ENCODE measurements around the gene SPOP.

SPOP gene

DNA sequence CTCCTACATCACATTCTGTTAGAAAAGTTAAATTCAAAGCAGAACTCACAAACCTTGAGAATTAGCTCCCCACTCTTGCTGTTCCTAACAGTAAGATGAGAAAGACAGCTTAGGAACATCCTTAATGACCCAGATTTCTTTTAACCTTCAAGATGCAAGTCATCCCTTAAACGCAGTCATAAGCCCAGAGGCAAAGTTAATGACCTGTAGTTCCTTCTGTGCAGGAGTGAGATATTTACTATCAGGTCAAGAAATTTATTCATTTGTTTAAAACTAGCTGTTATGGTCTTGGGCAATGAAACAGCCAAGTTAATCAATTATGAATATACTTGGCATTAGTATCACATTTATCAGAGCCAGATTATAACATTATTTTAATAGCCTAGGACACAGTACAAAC, 65.2 kb downstream of the SPOP start:
- no peak for DNase-seq

DNA sequence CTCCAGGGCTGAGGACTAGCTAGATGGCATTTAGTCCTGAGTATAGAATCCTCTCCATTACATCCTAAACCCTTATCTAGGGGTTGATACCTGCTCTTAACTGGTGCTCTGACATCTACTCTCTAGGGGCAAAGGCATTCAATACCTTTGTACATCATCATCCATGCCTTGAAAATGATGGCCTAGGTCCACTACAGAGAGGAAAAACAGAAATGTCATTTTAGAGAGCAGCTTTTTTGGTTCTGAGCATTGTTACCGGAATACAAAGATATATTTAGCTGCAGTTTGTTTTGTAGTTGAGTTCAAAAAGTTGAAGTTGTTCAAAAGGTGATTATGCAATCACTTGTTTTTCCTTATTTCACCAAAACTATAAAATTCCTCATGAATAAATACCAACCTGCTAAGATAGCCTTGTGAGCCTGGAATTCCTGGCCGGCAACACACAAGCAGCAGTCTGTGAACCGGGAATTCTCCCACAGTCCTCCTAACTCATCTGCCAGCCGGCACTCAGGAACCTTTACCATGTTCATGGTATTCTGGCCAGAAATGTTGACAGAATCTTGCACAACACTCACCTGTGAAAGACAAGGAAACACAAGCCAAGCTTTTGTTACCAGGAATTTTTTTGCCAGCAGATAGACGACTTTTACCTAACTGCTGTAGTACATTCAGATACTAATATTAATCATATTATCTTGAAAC, 66.9 kb downstream of the SPOP start:
- no peak for DNase-seq

DNA sequence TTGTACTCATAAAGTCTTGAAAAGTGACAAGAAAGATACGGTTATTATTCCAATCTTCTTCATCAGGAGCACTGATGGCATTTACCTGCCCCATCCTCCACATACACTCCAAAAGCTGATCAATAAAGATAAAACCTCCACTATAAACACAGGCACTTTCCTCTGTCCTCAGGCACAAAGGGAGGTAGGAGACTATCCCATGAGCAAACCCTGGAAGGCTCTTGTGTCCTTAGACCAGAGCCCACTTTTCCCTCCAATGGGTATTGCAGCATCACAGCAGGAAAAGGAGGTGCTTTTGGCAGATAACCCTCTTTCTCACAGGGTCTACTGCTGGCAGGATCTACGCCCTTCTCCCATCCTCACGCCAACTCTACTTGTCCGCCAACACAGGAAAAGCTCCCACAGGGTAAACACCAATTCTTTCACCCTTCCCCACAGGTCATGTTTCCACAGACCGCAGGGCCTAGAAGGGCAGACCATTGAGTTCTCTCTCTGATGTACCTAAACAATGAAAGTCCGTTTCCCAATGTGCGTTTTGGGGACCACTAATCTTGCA, 73.5 kb downstream of the SPOP start:
- DNase-seq: no peak

DNA sequence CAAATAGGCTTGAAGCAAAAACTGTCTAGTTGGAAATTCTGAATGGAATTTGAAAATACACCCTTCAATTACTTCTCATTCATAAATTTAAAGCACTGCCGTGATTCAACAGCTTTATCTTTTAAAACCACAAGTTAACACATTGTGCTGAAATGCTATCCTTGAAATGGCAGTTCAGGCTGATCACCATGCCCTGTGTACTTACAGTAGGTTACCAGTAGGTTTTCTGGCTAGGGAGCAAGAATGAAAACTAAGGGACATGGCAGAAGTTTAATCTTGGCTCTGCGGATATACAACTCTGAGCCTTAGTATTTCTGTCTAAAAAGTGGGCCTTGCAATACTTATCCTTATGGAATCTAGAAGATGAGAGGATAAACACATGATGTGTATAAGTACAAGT, 74.2 kb downstream of the SPOP start:
- no peak for DNase-seq

DNA sequence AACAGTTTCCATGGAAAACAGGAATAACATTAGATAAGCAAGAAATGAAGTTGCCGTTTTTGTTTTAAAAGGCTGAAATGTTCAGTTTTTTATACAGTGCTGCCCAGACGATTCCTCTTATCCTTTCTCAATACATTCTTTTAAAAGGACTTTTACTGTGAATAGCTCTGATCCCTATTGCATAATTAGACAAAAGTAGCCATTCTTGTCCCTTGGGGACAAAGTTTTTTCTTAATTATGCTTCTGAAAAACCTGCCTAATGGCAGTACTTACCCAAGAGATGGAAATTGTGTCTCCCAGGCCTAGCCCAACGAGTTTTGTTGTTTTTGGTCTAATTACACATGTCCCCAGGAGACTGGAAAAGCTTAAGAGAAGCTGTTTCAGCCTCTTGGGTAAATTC, 74.7 kb downstream of the SPOP start:
- no peak for DNase-seq

DNA sequence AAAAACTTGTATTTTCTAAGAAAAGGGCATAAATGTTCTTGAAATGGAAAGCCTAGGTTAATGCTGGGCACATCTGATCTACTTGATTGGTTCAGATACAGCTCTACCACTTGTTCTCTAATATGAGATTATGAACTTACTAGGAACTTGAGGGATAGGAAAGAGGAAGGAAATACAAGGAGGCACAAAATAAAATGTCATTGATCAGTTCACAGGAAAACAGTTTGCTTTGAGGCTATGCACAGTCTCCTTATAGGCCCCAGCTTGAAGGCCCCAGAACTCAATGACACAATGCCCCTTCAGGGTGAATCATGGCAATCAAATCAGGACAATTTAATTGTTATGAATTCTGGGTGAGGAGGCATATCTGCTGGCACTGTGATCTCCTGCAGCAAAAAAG, 75.1 kb downstream of the SPOP start:
- no peak for DNase-seq

DNA sequence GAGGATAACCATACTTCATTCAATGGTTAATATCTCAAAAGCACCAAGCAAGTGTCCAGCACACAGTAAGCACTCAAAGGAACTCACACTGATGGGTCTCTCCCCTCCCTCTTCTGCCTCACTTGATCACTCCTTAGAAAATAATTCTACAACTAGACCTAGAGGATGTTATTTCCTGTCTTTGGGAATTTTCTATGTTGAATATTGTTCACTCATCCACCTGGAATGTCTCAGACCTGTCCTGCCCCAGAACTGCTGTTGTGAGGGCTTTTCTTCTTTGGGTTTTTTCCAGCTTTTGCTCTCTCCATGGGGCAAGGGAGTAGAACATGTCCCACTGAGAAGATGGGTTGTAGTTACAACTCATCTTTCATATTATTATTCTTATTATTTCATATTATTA, 76.9 kb downstream of the SPOP start:
- DNase-seq: no peak

DNA sequence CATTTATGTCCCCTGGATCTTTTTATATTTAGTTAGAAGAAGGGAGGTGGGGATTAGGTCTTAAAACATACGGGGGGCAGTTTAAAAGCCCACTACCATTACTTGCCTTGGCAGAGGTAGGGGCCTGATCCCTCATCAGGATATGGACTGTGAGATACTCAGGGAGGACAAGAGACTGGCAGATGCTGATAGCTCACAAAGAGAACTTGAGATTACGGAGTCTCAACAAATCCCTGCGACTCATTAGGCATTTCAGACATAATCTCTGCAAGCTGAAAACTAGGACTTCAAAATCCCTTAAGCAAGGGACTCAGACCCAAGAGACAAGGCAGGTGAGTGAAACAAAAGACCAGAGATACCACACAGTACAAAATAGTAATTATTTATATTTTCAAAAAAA, 79.0 kb downstream of the SPOP start:
- DNase-seq: no peak

DNA sequence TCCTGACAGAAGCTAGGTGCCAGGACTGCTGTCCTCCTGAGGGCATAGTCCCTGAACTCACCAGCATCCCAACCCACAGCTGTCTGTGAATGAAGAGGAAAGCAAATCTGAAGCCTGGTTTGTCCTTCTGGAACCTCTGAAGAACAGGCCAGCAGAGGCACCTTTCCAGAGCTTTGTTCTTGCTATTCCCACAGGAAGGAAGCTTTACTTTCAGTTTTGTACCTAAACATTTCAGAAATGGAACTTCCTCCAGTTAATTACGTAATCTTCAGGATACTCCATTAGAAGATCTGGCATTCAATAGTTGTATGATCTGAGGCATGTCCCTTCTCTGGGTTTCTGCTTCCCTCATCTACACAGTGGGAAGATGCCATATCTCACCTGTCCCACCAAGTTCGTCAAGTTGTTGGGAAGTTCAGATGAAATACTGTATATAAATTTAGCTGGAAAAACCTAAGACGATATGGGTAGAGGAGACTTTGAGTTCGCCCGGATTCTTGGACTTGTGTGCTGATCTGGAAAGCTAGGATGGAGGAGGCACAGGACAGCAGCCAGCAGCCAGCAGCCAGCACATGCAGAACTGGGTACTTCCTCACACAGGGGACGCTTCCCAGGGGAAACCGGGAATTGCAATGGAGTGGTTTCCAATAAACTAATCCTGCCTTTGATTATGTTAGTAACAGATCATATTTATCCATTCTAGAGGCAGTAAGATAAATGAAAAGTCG, 79.8 kb downstream of the SPOP start:
- no peak for DNase-seq

DNA sequence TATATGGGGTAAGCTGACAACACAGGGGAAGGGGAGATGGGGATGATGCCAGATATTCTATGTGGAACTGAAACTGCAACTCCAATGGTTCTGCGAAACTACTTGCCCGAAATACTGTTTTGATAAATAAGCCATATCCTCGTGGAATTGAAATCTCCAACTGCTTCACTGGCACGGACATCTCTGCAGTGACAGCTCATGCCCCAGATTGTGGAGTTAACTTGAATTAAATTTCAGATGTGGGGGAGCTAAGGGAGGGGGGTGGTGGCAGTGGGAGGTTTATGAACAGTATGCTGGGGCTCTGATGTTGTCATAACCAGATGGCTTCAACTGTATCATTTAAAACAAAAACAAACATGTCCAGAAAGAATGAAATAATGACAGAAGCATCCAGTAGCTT, 80.5 kb downstream of the SPOP start:
- no peak for DNase-seq

DNA sequence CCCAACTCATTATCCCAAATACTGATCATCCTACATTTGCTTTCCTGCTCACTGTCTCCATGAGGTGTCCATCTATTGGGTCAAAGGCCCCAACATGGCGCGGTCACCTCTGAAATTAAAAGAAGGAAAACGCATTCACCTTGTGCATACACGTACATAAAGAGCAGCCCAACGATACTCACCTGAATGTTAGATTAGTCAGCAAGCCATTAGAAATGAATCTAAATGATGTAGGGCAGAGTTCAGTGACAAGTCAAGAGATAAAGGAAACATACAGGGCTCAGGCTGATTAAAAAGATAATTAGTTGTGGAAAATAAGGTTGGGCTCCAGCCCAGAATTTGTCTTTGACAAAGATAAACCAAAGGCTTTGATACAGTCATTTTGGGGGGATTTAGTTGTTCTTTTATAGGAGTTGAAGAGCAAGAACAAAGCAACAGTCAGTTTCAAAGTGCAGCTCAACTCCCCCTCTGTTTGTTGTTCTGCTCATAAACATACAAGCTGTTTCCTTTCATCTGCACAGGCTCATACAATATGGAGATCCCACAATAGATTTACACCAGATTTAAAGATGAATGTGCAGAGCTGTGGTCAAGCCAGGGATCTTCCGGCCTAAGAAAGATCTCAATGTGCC, 81.2 kb downstream of the SPOP start:
- no peak for DNase-seq

DNA sequence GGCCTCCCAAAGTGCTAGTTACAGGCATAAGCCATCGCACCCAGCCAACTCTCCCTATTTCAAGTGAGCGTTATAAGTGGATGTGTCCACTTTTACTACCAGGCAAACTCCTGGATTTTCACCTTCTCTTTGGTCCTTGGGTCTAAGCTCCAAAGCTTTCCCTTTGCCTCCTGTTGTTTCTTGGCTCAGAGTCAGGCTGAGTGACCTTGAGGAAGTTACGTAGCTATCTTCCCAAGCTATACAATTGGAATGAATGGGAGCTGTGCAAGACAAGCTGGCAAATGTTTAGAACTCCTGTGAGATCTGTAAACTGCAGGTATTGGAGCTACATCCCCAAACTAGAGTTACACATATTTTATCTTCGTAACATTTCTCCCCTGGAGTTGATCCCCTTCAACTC, 81.9 kb downstream of the SPOP start:
- no peak for DNase-seq

DNA sequence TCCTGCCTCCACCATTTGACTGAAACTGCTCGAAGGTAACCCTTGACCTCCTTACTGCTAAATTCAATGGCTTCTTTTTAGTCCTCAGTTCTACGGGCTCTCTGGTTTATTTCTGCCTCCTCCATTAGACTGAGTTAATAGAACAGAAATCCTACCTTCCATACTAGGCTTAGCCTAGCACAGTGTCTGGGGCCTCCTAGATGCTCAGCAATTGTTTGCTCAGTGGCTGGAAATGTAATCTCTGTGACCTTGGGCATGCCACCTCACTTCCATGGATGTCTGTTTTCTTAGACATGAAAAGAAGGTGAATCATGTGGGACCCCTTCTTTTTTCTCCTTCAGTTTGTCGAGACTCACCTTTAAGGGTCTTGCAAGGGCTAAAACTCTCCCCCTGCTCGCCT, 82.6 kb downstream of the SPOP start:
- no peak for DNase-seq

DNA sequence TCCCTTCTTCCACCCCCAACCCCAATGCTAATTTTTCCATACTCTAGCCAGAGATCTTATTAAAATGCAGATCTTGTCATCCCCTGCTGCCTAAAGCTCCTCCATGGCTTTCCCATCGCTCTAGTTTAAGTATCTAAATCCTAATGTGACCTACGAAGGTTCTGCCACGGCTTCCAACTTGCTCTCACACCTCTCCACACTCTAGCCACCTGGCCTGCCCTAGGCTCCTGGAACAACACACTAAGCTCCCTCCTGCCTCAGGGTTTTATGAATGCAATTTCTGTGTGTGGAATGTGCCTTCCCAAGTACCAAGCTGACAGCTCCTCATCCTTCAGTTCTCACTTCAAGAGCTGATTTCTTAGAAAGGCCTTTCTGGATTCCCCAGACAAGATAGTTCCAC, 85.6 kb downstream of the SPOP start:
- no peak for DNase-seq

DNA sequence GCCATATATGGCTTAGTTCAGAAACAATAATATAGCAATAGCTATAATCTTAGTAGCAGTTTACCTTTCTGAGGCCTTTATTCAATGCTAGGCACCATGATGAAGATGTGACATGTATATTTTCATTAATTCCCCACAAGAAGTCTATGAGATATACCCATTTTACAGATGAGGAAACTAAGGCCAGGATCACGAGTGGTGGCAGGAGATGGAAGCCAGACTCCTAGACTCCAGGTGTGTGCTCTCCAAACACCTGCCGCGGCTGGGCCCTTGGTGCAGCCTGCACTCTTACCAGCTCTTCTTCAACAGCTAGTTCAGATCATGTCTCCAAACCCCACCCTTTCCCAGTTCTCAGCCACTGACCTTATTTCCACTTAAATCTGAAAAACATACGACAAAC, 87.0 kb downstream of the SPOP start:
- DNase-seq: no peak

DNA sequence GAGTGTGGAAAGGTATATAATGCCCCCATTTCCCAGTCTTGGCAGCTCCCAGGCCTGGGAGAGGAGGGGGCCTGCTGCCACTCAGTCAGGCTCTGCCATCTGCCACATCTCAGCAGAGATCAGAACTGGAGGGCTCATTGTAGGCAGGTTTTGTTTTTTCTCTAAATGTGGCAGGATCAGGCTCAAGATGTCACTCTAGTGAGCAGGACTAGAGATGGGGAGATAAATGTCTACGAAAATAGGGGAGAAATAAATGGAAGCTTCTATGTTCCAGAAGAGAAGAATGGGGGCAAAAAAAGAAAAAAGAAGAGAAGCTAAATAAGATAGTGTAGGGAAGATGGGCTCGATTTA, 88.3 kb downstream of the SPOP start:
- DNase-seq: no peak

DNA sequence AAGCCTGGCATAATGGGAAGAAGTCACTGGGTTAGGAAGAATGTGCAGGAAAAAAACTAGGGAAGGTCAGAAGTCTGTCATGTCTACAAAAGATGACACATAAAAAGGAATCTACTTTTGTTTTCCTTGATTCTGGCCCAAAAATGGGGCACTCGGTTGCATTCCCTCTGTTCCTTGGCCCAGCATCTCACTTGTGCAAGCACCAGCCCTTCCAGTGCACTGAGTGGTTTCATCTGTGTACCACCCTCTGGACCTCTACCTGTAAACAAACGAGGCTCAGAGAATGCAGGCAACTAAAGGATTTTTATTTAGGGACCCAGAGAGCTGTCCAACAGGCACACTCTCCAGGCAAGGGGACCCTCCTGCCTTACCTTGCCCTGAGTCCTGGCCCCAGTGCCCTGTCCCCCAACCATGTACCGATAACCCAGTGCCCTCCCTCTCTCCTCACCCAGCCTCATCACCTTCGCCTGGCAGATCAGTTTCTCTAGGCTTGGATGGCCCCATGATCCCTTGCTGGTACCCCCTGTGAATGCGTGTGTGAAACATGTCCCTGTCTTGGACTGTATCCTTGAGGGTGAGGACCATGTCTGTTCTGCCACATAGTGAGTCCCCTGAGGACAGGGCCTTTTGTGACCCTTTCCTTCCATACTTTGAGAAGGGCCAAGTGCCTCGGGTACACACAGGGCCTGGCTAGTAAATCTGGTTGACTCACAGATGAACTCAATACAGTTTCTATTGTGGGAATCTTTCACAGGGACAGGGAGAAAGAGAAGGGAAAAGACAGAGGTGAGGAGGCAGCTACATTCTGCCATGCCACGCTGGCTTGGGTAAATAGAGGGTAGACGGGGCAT, 88.9 kb downstream of the SPOP start:
- DNase-seq: peak; percentile 57

DNA sequence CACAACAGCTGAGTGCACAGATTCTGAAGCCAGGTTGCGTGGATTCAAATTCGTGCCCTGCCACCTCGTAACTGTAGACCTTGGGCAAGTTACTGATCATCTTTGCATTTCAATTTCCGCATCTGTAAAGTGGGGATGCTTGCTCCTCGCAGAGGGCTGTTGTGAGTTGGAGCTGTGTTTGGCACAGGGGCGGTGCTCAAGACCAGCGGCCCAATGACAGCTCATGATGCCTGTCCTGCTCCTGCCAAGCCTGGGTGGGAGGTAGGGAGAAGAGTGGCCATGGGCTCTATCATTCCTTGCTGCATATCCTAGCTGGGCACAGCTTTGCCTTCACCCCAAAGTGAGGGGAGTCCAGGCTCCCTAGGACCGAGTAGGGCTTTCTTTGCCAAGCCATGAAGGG, 89.6 kb downstream of the SPOP start:
- no peak for DNase-seq

DNA sequence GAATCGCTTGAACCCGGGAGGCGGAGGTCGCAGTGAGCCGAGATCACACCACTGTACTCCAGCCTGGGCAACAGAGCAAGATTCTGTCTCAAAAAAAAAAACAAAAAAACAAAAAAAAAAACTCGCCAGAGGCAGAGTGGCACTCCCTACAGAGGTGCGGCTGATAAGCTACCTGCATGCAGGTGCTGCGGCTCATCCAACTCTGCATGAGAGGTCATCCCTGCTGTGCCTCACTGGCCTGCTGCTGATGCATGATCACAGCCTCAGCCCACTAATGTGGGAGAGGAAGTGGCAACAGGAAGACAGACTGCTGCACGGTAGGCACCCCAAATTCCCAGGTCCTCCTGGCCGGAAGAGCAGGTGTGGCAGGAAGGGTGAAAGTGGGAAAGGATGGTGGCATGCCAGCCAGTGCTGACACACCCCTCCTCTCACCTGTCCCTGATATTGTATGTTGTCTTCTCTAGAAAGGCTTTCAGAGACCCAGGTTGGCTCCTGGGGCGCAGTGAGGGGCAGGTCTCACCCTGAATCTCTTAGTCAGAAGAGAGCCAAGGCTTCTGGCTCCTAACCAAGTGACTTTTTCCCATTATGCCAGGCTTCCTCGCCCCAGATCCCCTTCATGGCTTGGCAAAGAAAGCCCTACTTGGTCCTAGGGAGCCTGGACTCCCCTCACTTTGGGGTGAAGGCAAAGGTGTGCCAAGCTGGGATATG, 90.4 kb downstream of the SPOP start:
- no peak for DNase-seq

DNA sequence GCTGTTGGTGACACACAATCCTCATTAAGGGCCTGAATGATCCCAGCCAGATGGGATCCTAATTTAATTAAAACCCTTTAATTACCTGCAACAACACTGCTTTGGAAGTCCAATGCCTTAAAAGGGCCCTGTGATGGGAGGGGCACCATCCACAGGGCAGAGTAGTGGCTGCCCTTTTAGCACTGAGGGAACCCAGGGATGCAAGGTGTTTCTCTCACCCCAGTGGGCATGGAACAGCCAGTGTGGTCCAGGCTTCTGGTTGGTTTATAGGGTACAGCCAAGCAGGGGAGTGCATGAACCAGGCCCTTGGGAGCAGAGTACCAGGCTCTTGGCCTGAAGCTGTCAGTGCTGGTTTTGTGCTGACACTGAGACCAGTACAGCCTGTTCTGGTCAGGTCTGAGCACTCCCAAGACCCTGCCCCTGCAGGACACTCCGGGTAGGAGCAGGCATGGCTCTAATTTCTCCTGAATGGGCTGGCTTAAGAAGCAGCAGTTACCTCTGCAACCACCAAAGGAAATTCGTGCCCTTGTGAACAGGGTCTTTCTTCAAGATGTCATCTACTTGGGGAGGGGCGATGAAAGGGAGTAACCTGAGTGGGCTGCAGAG, 92.4 kb downstream of the SPOP start:
- no peak for DNase-seq

DNA sequence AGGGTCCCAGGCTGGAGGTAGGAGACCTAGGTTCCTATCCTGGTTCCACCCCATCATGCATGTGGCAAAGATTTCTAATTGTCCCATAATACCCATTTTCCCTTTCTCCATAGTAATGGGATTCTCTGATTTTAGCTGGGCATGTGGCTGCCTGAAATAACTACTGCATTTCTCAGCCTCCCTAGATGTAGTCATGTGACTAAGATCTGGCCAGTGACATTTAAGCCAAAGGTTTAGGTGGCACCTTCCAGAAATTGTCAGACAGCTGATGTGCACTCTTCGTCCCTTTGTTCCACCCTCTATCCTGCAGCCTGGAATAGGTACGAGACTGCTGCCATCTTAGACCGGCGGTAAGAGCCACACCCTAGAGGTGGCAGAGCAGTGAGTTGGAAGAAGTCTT, 94.0 kb downstream of the SPOP start:
- DNase-seq: no peak

DNA sequence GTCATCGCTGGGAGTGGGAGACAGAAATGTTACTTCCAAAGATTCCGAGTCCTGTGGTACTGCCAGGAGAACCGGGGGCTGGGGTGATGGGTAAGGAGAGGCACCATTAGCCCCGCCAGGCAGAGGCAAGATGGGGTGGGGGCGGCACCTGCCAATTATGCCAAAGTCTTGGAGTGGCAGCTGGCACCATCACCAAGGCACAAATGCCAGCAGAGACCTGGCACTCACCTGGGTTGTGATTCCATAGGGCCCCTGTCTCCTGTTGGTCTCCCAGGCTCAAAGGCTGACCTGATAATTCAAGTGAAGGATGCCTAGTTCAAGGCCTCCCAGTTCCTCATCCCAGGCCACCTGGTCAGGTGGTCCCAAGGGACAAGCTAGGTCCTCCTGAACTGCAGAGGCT, 94.7 kb downstream of the SPOP start:
- DNase-seq: no peak

Data from fibroblast of skin of right biceps (primary cell).